Prostate gland (tissue), 2 donors: ENCODE data around the gene UBASH3B. TPM values are rescaled to one million over a fixed set of nuclear protein-coding genes. Genes with fewer than 3 reads are reported as not detected.

Experiments
- DNase-seq: peaks from one replicate; pipeline ENCODE4 v3.0.0-alpha.2; 2019; ENCODE audit warnings: low spot score
- H3K27ac ChIP-seq, 2 donors: fragments of 200-600 bp; sonication (generic); 2 replicates each; pipeline ENCODE4 v1.5.1; 2017 to 2019
- H3K27me3 ChIP-seq: fragments of 200-600 bp; sonication (generic); replicated peaks from 2 replicates; pipeline ENCODE4 v1.5.1; 2019; ENCODE audit not compliant: insufficient read depth
- H3K36me3 ChIP-seq, 2 donors: fragments of 200-600 bp; sonication (generic); 1 replicate in 1 of 2; 2 replicates in 1 of 2; pipeline versions ENCODE4 v1.5.1 to v1.8.1; 2017 to 2019
- H3K4me1 ChIP-seq: fragments of 200-600 bp; sonication (generic); replicated peaks from 2 replicates; pipeline ENCODE4 v1.5.1; 2019
- H3K4me3 ChIP-seq, 2 donors: fragments of 200-600 bp; sonication (generic); 2 replicates each; pipeline ENCODE4 v1.5.1; 2017 to 2019
- H3K9me3 ChIP-seq: fragments of 200-600 bp; sonication (generic); 2 replicates; pipeline ENCODE4 v1.5.1; 2017
- POLR2A ChIP-seq: fragments of 450-650 bp; IDR thresholded peaks from one replicate; pipeline ENCODE4 v1.6.1; 2016; ENCODE audit warnings: antibody characterized with exemption, mild to moderate bottlenecking
- POLR2AphosphoS5 ChIP-seq: sonication (generic); formaldehyde crosslinking; IDR thresholded peaks from one replicate; pipeline ENCODE4 v1.6.1; 2017; ENCODE audit warnings: antibody characterized with exemption
- WGBS: methylation state at CpG from one replicate; pipeline ENCODE4 v1.1.5; 2018; 5-methylcytosine and 5-hydroxymethylcytosine counted together
- intact Hi-C: fragments of 100-400 bp; cut with DNase I; formaldehyde crosslinking; loops from one replicate; pipeline ENCODE4 v1.14.2; 2022
- total RNA-seq, 2 donors: library from RNA; depleted of rRNA; stranded (reverse); fragments of >200 nt; gene quantifications; one replicate each; pipeline ENCODE4 v1.1.0, GENCODE V29; 2016
- TF ChIP-seq, protein P1 (sequence below), 4 experiments: fragments of 200-600 bp in 2 of 4; fragments of 450-650 bp in 2 of 4; sonication (generic) in 2 of 4; IDR thresholded peaks; 1 replicate in 3 of 4; 2 replicates in 1 of 4; pipeline ENCODE4 v1.5.1; 2016 to 2019; ENCODE audit warnings: antibody characterized with exemption in 4 of 4, mild to moderate bottlenecking in 2 of 4, moderate library complexity in 2 of 4

The UBASH3B gene
- total RNA-seq, 2 donors from 2014 or later = 1.9 to 9.9 TPM

GRCh38 chr11:122804796-122805195 lies 149.3 kb downstream of the UBASH3B start:
- no peak overlapping the region for H3K27ac ChIP-seq
- intact Hi-C loops = no loop called here

DNA sequence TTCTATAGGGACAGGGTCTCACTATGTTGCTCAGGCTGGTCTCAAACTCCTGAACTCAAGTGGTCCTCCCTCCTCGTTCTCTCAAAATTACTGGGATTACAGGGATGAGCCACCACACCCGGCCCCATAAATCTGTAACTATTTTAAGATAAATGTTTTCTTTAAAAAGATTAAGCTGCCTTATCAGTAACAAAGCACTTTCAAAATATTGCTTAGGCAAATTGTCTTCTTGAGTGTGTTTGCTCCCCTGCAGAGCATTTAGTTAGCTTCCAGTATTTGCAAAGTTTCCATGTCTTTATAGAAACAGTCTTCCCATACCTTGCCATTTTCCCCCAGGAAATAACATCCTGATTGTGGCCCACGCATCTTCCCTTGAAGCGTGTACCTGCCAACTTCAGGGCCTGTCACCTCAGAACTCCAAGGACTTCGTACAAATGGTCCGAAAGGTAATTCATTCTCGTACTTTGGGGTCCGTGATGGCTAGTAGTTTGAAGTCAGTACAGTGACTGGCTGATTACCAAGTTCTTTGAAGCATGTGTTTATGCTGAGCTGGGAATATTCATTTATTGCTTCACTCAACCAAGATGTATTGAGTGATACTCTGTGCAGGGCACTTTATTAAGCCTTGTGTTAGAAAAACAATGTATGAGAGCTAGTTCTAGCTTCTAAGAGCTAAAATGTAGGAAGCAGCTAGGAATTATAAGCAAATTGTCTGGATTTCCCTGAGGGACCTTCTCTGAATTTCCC lies 152.4 kb downstream of the UBASH3B start:
- Histone ChIP-seq H3K9me3 (no peaks in the 10 kb centered on the region), H3K27me3 (no peaks in the 10 kb centered on the region), H3K27ac (no peak overlapping the region), H3K36me3 (no peaks in the 10 kb centered on the region), H3K4me3 (no peak overlapping the region), H3K4me1 (no peaks in the 10 kb centered on the region)
- intact Hi-C loops = no loop called here
- 80% methylated on average over 8 of the region's 8 CpGs for WGBS
- TF ChIP-seq POLR2AphosphoS5 = no peak
- TF ChIP-seq, protein P1, sequence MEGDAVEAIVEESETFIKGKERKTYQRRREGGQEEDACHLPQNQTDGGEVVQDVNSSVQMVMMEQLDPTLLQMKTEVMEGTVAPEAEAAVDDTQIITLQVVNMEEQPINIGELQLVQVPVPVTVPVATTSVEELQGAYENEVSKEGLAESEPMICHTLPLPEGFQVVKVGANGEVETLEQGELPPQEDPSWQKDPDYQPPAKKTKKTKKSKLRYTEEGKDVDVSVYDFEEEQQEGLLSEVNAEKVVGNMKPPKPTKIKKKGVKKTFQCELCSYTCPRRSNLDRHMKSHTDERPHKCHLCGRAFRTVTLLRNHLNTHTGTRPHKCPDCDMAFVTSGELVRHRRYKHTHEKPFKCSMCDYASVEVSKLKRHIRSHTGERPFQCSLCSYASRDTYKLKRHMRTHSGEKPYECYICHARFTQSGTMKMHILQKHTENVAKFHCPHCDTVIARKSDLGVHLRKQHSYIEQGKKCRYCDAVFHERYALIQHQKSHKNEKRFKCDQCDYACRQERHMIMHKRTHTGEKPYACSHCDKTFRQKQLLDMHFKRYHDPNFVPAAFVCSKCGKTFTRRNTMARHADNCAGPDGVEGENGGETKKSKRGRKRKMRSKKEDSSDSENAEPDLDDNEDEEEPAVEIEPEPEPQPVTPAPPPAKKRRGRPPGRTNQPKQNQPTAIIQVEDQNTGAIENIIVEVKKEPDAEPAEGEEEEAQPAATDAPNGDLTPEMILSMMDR (IDR thresholded peaks at IDR 0.05) = no peak
- TF ChIP-seq POLR2A = no peak
- DNase-seq = no peak

More at GRCh38 chr11:122804796-122805195, 149.3 kb downstream of the UBASH3B start:
- no peaks in the 10 kb centered on the region for H3K9me3 ChIP-seq
- no peaks in the 10 kb centered on the region for H3K4me1 ChIP-seq
- WGBS = 76% methylated on average over 6 of the region's 6 CpGs
- H3K4me3 ChIP-seq = no peak overlapping the region
- no peaks in the 10 kb centered on the region for H3K27me3 ChIP-seq
- no peaks in the 10 kb centered on the region for H3K36me3 ChIP-seq
- no peak for DNase-seq
- TF ChIP-seq POLR2A = no peak
- TF ChIP-seq, protein P1 (IDR thresholded peaks at IDR 0.05) = no peak
- TF ChIP-seq POLR2AphosphoS5 = no peak

- 68% methylated on average over 2 of the region's 2 CpGs for WGBS
- Histone ChIP-seq H3K4me3 (no peak overlapping the region), H3K27me3 (no peaks in the 10 kb centered on the region), H3K27ac (no peak overlapping the region), H3K9me3 (no peaks in the 10 kb centered on the region), H3K36me3 (no peaks in the 10 kb centered on the region), H3K4me1 (no peaks in the 10 kb centered on the region)
- intact Hi-C loops = no loop called here
- no peak for DNase-seq
- TF ChIP-seq, protein P1 (IDR thresholded peaks at IDR 0.05) = no peak
- TF ChIP-seq POLR2A (no peak), POLR2AphosphoS5 (no peak)
Measured at GRCh38 chr11:122808478-122808869, 153.0 kb downstream of the UBASH3B start.

- Histone ChIP-seq H3K36me3 (no peaks in the 10 kb centered on the region), H3K4me3 (no peak overlapping the region), H3K27me3 (no peaks in the 10 kb centered on the region), H3K4me1 (no peaks in the 10 kb centered on the region), H3K9me3 (no peaks in the 10 kb centered on the region), H3K27ac (no peak overlapping the region)
- TF ChIP-seq POLR2A = no peak
- TF ChIP-seq, protein P1 (IDR thresholded peaks at IDR 0.05) = no peak
- 84% methylated on average over 3 of the region's 3 CpGs for WGBS
- intact Hi-C loops = no loop called here
- DNase-seq = no peak
Measured at GRCh38 chr11:122809866-122810265, 154.3 kb downstream of the UBASH3B start.

DNA sequence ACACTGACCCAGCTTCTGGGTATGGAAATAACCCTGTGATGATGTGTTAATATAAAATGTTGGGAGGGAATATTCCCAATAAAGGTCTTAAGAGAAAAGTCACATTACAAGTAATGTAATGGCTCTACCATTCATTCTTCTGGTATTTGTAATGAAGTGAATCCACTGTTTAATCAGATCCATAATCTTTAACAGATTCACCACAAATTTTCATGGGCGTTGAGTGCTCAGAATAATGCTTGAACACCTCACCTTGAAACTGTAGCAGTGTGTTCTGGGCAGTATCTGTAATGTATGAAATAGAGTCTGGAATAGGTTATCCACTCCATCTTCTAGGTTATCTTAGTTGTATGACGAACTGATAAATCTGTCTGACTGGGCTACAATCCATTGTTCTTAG lies 156.2 kb downstream of the UBASH3B start:
- WGBS = 93% methylated on average over 2 of the region's 2 CpGs
- no peaks in the 10 kb centered on the region for H3K4me1 ChIP-seq
- no peaks in the 10 kb centered on the region for H3K9me3 ChIP-seq
- no peaks in the 10 kb centered on the region for H3K36me3 ChIP-seq
- no peak overlapping the region for H3K27ac ChIP-seq
- H3K4me3 ChIP-seq = no peak overlapping the region
- intact Hi-C loops = no loop called here
- H3K27me3 ChIP-seq = no peaks in the 10 kb centered on the region
- DNase-seq = no peak
- TF ChIP-seq, protein P1 (IDR thresholded peaks at IDR 0.05) = no peak
- no peak for TF ChIP-seq POLR2A
- no peak for TF ChIP-seq POLR2AphosphoS5
